AG04450 (cell line): ENCODE measurements around the gene MEGF6. TPM values are rescaled to one million over a fixed set of nuclear protein-coding genes. Genes with fewer than 3 reads are reported as not detected.

ENCODE experiments used
- CTCF ChIA-PET: fragments of 300-600, 350-600 bp; formaldehyde crosslinking; extraction: SDS; loops from one replicate; lab custom pipeline; 2022; ENCODE audit warnings: antibody characterized with exemption, inconsistent platforms; lab: Charles Lee
- POLR2A ChIA-PET: fragments of 350-600 bp; formaldehyde crosslinking; extraction: SDS; loops from one replicate; lab custom pipeline; 2021; ENCODE audit warnings: antibody characterized with exemption, inconsistent platforms; lab: Yijun Ruan, JAX
- DNase-seq: peaks from one replicate; pipeline ENCODE4 v3.0.0-alpha.2; 2011; ENCODE audit warnings: low read depth, low spot score
- H3K27ac ChIP-seq: one replicate; pipeline ENCODE4 v1.5.1; 2012; ENCODE audit warnings: low read depth, low read length, control low read depth
- H3K27me3 ChIP-seq: one replicate; pipeline ENCODE4 v1.6.0; 2012; ENCODE audit warnings: low read length; ENCODE audit not compliant: control insufficient read depth, insufficient read depth
- H3K4me3 ChIP-seq: 2 replicates; pipeline ENCODE4 v1.5.1; 2011; ENCODE audit warnings: mild to moderate bottlenecking, low read depth, low read length, control low read depth
- H3K9me3 ChIP-seq: 2 replicates; pipeline ENCODE4 v1.5.1; 2012; ENCODE audit warnings: low read length; ENCODE audit not compliant: control insufficient read depth, insufficient read depth
- polyA plus RNA-seq: library from polyadenylated mRNA; depleted of rRNA; stranded (reverse); fragments of >200 nt; gene quantifications from 2 replicates; pipeline ENCODE4 v1.2.3, GENCODE V29; 2011
- TF ChIP-seq, protein P1 (sequence below): IDR thresholded peaks from 2 replicates; pipeline ENCODE4 v1.5.1; 2011; ENCODE audit warnings: low read depth, low read length, control low read depth, inconsistent platforms

MEGF6 gene
- polyA plus RNA-seq, 1 experiment: 0.45 TPM

DNA sequence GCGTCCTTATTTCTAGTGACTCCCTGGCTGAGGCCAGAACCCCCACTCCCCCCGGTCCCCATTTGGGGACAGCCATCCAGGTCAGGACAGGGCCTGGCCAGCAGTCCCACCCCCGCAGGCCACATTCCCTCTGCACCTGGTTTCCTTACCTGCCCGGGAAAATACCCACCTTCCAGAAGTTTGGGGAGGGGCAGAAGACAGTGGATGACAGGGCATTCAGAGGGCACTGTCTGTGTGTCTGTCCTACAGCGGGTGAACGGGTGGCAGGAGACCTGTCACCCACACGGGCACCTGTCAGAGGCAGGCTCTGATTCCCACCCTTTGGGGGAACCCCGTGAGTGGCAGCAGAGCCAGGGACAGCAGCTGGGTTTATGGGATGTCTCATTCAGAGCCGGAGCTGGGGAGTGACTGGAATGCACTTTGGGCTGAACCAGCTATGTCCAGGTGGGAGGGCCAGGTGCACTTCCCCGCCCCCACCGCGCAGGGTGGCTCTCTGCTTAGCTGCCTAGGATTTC lies 154.8 kb downstream of the MEGF6 start:
- H3K27ac ChIP-seq: no peak overlapping the region
- TF ChIP-seq, protein P1, sequence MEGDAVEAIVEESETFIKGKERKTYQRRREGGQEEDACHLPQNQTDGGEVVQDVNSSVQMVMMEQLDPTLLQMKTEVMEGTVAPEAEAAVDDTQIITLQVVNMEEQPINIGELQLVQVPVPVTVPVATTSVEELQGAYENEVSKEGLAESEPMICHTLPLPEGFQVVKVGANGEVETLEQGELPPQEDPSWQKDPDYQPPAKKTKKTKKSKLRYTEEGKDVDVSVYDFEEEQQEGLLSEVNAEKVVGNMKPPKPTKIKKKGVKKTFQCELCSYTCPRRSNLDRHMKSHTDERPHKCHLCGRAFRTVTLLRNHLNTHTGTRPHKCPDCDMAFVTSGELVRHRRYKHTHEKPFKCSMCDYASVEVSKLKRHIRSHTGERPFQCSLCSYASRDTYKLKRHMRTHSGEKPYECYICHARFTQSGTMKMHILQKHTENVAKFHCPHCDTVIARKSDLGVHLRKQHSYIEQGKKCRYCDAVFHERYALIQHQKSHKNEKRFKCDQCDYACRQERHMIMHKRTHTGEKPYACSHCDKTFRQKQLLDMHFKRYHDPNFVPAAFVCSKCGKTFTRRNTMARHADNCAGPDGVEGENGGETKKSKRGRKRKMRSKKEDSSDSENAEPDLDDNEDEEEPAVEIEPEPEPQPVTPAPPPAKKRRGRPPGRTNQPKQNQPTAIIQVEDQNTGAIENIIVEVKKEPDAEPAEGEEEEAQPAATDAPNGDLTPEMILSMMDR: no peak
- ChIA-PET POLR2A (no interaction called here), CTCF (no interaction called here)
- no peak overlapping the region for H3K4me3 ChIP-seq
- peaks cover 29% of the 10 kb centered on the region for H3K27me3 ChIP-seq
- no peaks in the 10 kb centered on the region; the same call in 1 of the 2 replicates for H3K9me3 ChIP-seq
- DNase-seq: no peak

DNA sequence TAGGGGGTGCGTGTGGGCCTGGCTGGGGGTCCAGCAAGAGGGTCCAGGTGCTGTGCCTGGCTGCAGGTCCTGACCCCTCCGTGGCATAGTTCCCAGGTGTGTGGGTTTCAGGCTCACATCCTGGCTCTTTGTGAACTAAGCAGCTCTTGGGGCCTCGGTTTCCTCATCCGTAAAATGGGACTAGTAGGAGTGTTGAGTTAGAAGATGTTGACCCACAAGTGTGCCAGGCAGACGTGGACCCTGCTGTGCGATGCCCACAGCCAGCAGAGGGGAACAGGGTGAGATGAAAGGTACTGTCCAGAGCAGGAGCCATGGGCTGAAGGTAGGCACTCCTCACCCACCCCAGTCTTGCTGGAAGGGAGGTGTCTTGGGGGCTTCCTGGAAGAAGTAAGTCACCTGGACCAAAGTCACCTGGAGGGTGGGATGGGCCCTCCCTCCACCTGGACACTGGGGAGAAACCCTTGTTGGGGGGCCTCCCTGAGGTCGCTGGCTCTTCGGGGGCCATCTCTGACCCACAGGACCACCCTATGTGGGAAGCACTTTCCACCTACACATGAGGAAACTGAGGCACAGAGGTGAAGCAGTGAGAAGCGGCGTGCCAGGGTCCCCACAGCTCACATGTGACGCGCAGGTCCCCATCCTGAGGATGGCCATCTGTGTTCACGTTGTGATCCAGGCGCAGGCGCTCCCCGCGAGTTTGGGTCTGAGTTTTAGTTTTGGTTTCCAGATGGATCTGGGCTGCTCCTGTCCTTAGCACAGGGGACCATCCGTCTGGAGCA lies 155.4 kb downstream of the MEGF6 start:
- no peak overlapping the region for H3K27ac ChIP-seq
- no peak overlapping the region for H3K4me3 ChIP-seq
- no peak for DNase-seq
- CTCF ChIA-PET: no interaction called here
- H3K9me3 ChIP-seq: no peaks in the 10 kb centered on the region; the same call in 1 of the 2 replicates
- peaks cover 29% of the 10 kb centered on the region for H3K27me3 ChIP-seq
- TF ChIP-seq, protein P1: no peak
- POLR2A ChIA-PET: no interaction called here

DNA sequence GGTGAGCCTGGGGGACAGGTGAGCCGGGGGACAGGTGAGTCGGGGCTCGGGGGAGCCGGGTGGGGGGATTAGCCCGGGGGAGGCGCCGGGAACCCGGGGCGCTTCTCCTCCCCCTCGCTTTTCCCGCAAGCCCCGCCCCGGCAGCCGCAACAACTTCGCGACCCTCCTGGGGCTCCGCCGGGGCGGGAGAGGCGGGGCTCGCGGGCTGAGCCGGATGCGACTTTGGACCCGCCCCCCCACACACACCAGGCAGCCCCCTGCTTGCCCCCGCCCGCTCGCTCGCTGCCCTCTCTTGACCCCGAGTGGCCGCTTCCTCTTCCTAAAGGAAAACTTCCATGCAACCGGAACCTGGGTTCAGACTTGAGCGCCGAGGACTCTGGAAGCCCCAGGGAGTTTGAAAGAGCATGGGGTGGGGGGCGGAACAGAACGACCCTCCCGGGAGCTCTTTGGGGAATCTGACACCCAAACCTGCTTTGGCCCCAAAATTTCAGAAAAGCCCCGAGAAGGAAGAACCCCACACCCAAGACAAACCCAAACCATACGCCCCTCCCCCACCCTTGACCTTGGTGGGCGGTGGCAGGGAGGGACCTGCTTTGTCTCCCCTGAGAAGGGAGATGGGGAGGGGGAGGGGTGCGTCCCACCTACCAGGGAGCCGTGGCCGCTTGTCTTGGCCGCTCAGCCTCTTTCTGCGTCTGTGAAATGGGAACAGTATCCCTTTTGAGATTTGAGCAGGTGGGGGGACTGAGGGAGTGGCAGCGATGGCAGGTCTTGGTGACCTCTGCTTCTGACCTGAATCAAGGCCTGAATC lies 156.3 kb downstream of the MEGF6 start:
- no peak for DNase-seq
- Histone ChIP-seq H3K9me3 (no peaks in the 10 kb centered on the region; the same call in 1 of the 2 replicates), H3K27ac (no peak overlapping the region), H3K4me3 (no peak overlapping the region), H3K27me3 (peaks cover 27% of the 10 kb centered on the region)
- CTCF ChIA-PET: interaction anchor here (1.0 kb wide), 1 partner anchor 36 kb away, joined by 3 read pairs; no protein-coding TSS in a partner anchor
- TF ChIP-seq, protein P1: no peak
- POLR2A ChIA-PET: no interaction called here

DNA sequence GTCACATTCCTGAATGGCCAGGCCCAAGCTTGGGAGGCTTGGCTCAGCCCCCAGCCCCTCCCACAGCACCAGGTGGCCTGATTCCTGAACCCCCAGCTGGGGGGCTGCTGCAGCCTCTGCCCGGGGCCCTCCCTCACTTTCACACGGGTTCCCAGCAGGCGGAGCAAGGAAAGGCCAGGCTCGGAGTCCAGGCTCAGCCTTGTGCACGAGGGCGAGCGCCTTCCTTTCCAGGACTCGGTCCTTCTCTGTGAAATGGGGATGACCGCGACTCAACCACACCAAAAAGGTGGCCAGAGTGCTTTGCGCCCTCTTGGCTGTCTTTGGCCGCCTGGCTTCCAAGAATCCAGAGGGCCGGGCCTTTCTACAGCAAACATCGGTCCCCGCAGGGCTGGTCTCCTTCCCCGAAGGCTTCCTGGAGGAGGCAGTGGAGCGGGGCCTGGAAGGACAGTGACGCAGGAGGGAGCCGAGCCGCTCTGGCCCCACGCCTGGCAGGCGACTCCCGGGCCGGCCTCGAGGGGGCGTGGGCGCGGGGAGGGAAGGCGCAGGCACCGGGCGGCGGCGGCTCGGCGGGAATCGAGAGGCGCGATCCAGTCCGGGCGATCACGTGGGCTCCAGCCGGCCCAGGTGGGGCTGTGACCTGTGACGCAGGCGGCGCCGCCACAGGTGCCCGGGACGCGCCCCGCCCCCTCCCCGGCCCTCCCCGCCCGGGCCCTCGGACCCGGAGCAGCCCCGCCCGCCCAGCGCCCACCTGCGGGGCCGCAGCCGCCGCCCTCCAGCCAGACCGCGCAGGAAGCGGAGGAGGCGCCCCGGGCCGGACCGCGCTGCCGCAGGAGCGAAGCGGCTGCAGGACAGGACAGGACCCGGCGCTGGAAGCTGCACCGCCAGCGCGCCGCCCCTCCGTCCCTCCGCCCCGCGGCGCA lies 157.2 kb downstream of the MEGF6 start, which contains the start of gene ARHGEF16:
Gene ARHGEF16, plus strand, starts transcription at position 775 of the 920 bp plus-strand sequence. CDS start 8,420 bp downstream, outside the sequence.
- TF ChIP-seq, protein P1: 0 out of 2 replicates have a peak, but pooled peaks have one; percentile 13
- POLR2A ChIA-PET: no interaction called here
- Histone ChIP-seq H3K27me3 (peaks cover 19% of the 10 kb centered on the region), H3K9me3 (no peaks in the 10 kb centered on the region; the same call in 1 of the 2 replicates), H3K4me3 (no peak within 1 kb of the TSS), H3K27ac (no peak within 1 kb of the TSS)
- DNase-seq: no peak
- CTCF ChIA-PET: interaction anchor here (0.6 to 2.6 kb wide), 20 partner anchors 10 to 342 kb away, joined by 3 to 99 read pairs (median 6); partner anchors contain the start of gene LRRC47
